DMS79 (cell line): ENCODE results near the gene BOLL.
A peak's percentile ranks its signal among the peaks of the same experiment; 100 is the strongest.
"Not testable (repeated sequence)": the region's sequence is repeated elsewhere in the genome, so short reads cannot be mapped to it uniquely, and the experiment has no call there.

Experiments used
- DNase-seq: peaks from one replicate; lab custom pipeline; 2025; lab: John Stamatoyannopoulos, UW

The BOLL gene, protein sequence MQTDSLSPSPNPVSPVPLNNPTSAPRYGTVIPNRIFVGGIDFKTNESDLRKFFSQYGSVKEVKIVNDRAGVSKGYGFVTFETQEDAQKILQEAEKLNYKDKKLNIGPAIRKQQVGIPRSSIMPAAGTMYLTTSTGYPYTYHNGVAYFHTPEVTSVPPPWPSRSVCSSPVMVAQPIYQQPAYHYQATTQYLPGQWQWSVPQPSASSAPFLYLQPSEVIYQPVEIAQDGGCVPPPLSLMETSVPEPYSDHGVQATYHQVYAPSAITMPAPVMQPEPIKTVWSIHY

DNA sequence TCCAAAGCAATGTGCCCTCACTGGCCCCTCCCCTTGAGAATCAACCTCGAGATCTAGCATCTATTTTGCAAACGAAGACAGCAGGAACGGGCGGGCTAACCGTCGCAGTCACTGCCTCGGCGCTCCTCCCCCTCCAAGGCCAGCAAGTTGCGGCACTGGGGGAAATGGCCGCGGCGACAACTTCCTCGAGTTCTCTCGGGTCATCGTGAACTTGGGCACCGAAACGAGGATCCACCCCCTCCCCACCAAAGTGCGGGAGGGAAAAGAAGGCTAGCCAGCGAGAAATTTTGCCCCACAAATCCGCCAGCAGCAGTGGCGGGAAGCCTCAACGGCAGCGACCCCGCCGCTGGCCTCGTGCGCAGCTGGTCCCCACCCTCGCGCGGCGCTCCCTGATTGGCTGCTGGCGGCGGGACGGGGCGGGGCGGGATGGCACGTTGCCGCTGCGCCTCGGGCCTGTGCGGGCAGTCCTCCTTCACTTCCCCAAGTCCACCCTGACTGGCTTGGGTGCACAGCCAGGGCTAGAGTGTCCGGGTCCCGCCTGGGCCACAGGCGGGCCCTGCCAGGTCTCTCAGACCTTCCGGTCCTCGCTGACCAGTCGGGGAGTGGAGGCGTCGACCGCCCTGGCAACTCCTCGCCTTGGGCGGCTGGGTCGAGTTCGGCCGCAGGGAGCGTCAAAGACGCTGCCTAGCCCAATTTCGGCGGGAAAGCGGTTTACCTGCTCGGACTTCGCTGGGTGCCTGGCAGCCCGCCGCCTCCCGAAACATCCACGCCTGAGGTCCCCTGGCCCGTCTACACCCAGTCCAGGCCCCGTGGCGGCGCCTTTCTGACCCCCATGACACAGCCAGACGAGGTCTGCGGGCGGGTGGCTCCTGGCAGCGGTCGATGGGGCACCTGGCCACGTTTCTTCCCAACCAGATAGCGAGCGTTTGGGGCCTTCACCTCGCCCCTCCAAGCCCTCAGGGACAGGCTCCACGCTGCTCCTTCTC is at the start of gene BOLL:
BOLL (minus strand) TSS at position 364 of the 986 bp plus-strand sequence. CDS start 3,469 bp downstream, outside the sequence.
- DNase-seq = no peak

DNA sequence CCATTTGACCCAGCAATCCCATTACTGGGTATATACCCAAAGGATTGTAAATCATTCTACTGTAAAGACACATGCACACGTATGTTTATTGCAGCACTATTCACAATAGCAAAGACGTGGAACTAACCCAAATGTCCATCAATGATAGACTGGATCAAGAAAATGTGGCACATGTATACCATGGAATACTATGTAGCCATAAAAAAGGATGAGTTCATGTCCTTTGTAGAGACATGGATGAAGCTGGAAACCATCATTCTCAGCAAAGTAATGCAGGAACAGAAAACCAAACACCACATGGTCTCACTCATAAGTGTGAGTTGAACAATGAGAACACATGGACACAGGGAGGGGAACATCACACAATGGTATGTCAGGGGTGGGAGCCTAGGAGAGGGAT is 49.7 kb upstream of the BOLL start:
- DNase-seq = not testable (repeated sequence)

DNA sequence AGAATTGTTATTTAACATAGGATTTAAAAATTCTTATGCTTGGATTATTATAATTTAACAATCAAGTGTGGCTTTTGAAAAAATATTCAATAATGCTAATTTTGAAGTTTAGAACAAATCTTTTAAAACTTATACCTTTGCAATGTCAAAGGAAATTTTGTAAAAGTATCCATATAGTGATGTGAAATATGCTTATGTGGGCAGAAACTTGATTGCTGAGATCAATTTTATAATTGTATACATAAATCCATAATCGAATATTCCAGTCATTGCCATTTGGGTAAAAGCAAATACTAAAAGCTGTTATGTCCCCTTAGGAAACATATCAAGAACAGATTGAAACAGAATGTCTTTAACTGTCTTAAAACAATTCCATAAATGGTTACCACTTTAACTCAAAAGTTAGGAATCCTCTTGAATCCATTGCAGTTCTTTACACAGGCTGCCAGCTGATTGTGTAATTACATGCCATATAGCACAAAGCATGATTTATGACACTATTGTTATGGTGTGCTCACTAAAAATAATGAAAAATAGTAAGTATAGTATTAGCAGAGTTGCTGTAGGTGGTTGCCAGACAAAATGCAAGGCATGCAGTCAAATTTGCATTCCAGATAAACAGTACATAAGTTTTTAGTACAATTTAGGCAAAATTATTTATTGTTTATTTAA is 43.5 kb upstream of the BOLL start:
- DNase-seq = no peak

DNA sequence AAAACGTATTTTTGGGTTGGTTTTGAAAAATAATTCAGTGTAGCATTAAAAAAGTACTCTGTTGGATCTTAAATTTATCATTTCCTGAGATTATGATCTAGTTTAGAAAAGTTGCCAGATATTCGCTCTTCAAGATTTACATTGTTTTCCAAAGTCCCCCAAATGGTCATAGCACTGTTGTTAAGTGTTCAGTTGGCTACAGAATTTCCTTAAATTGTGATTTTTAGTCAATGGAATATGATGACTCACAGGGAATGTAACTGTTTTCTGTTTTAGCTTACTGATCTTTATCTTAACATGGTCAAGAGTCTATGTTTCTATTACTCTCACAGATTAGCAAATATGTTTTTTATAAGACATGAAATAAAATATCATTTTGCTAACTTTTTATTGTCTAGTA is 42.5 kb upstream of the BOLL start:
- no peak for DNase-seq

DNA sequence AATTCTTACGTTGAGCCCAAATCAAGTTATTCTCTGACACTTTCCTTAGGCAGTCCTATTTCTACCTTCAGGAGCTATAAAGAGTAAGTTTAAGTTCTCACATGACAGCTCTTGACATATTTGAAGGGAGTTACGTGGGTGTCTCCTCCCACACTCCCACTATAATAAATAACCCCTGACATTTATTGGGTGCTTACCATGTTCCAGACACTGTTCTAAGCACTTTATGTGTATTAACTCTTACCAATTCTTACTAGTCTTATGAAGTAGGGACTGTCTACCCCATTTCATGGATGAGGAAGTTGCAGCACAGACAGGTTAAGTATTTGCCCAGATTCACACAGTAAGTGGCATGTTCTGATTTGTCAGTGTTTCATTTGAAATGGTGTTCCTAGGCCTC is 37.2 kb upstream of the BOLL start:
- DNase-seq = no peak

DNA sequence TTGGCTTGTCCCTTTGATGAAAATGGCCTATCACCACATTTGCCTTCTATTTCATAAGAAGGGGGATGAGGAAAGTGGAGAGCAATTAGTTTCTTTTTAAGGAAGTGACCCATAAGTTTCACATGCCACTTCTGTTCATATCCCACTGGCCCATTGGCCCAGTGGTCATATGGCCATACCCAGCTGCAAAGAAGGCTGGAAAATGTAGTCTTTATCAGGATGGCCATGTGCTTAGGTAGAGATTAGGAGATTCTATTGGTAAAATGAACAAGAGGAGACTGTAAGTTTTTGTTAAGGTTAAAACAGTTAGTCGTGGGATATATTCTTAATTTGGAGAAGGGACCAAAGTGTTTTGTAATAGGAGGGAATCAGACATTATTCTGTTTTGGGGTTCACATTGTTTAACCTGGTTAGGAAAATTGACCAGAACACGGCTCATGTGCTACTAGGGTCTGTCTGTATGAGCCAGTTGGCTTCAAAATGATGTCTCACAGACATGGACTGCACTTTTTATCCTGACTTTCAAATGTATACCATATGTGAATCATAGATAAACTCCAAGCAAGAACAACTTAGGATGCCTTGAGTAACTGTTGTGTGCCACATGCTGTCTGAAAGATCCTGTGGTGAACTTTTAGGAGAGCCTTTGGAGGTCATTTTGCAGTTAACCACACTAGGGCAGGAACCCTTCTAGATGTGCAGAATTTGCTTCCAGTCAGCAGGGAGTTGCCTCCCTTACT is 36.6 kb upstream of the BOLL start:
- DNase-seq = no peak

DNA sequence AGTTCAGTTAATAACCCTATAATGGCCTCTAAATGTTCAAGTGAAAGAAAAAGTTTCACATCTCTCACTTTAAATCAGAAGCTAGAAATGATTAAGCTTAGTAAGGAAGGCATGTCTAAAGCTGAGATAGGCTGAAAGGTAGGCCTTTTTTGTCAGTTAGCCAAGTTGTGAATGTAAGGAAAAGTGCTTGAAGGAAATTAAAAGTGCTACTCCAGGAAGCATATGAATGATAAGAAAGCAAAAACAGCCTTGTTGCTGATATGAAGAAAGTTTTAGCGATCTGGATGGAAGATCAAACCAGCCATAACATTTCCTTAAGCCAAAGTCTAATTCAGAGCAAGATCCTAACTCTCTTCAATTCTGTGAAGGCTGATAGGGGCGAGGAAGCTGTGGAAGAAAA is 29.4 kb upstream of the BOLL start:
- no peak for DNase-seq

DNA sequence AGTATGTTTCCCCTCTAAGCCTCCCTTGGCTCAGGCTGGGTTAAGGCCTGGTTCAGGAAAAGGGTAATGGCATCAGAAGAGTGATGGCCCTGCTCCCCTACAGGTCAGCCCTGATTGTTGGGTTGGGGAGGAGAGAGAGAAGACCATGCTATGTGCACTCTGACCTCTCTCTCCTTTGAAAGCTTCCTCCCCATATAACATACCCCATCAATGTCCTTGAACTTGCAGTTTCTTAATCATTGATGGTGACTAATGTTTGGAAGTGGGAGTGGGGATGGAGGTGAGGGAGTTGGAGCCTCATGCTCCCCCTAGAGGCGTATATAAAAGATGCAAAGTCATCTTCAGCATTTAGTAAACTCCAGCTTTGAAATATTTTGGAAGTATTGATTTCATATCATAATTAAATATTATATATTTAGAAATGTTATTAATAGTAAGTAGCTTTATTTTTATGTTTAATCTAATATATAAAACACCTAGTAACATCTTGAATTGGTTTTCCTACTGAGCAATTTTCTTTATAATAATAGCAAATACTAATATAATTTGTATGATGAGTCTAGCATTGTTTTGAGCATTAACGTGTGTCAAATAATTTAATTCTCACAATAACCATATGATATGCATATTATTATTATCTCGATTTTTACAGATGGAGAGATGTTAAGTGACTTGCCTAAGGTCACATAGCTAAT is 28.1 kb upstream of the BOLL start:
- no peak for DNase-seq

DNA sequence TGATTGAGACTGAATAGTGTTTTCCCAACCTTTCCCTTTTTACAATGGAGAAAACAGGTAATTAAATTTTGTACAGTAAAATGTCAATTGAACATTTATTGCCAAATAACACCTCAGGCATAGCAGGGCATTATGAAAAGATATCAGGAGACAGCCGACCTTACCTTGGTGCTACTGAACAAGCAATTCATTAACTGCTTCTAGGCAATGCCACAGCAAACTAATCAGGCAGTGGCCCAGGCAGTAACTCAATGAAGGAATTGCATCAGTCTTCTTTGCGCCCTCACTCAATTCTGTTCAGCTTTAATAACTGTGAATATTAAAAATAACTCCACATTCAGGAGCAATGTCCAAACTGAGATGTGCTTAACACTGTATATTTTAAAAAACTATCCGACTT is 25.4 kb upstream of the BOLL start:
- DNase-seq = no peak

DNA sequence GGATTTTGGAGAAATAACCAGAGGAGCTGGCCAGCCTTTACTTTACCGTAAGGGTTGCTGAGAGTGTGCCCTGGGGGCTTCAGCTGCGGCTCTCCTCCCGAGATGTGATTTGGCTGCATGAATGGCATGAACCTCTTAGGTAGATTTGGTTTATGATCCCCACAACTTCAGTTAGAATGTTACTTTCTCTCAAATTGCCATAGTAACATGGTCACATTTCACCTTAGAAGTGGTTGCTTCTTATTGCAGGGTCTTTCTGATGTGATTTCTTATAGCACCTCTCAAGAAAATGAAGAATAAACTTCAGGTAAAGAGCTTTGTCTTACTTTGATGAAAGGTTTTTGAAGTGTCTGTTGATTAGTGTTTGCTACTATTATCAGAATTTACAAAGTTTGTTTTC is 24.9 kb upstream of the BOLL start:
- no peak for DNase-seq

DNA sequence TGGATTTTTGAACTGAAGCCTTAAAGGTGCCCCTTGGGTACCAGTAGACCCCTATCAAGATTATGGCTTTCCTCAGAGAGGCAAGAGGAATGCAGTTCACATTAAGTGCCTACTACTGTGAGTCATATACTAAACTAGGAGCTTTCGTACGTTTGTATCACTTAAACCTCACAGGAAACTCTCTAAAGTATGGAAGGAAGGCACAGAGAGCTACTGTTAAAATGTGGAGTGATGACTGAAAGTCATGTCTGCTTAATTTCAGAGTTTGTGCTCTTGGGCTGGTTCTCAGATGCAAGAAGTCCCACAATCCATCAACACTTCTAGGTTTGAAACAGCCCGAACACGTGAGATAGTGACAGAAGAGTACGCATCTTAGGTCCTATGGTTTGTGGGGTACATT is 23.9 kb upstream of the BOLL start:
- DNase-seq = no peak

DNA sequence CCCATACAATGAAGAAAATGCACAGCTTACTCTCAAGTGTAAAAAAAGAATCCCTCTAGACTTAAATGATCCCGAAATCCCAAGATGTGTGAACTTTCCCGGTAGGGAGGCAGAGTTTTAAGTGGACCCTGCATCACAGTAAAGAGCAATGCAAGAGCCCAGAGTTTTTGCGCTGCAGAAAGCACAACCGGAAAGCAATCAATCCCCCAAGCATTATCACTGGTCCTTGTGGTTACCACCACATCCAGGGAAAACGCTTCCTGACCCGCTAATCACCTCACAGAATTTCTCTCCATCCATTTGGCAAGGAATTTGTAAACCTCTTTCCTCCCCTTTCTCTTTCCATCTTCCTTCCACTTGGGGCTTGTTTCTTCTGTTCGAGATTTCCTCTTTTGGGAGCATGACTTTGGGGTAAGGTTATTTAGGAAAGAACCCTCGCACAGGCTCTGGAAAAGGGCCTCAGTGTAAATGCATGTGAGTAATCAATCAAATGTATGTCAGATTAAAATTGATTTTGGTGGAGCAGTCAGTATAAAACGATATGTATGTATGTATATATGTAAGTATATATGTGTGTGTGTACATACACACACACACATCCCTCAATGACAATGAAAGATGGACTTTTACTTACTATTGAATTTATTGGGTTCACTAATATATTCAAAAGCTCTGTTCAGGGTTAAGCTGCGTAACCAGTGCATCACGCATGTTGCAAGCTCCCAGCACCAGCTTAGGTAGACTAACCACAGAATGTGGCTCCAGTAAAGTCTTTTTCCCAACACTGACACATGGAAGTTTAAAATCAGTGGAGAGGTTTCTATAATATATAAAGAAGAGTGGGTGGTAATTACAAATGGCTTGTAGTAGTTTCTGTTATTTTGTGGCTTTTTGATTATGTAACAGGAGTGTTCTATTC is 20.9 kb upstream of the BOLL start:
- DNase-seq = no peak

DNA sequence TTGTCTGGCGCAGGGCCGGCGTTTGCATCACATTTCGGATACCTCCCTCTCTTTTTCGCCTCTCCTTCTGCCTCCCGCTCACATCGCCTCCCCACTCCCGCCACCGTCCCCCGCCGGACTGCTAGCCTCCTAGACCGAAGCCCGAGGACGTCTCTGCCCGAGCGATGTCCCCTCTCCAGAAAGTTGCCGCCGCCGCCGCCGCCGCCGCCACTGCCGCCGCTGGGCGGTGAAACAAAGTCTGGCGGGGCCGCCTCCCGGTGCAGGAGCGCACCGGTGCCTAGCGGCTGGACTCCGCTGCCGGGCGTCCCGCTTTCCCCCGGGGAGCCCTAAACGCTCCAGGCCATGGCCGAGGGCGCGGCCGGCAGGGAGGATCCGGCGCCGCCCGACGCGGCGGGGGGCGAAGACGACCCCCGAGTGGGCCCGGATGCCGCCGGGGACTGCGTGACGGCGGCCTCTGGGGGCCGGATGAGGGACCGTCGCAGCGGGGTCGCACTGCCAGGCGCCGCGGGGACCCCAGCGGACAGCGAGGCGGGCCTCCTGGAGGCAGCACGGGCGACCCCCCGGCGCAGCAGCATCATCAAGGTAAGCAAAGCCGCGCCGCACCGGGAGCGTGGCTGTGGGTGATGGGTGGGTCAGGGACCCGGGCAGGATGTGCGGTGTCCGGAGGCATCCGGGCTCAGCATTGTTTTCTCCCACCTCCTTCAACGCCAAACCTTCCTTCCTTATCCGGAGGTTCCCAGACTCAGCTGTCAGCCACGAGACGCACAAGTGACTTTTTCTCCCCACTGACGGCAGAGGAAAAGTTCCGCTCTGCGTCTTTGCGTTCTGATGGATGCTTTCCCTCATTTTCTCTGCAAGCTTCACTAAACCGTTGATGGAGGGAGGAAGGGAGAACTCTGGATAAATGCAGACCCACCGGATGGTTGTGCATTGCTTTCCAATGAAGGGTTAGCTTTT is 19.9 kb upstream of the BOLL start:
- no peak for DNase-seq

DNA sequence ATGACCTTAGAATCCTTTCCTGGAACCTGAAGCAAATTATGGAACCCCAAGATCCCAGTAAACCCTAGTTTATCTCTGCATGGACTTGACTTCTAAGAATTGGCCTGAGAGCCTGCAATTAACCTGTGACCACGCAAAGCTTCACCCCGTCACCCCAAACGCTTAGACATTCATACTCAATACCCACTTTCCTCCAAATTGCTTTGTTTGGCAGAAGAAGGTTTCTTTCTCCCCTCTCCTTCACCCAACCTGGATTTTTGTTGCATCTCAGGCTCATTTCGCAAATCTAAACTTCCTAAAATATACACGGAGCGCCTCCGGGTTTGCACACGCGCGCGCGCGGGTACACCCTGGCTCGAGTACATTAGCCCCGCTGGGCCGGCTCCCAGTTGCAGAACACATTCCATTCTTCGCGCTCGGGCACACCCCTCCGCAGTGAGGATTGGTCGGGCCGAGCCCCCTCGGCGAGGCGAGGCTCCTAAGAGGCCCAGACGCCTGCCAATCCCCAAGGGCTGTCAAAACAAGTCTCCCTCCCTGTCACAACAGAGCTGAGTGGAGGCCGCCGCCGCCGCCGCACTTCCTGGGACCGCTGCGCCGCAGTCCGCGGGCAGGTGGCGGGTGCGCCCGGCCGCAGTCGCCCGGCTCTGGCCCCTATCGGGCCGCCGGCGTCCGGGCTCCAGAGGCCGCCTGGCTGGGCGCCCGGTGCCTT is 19.1 kb upstream of the BOLL start, which contains the start of gene PLCL1:
PLCL1 (plus strand) TSS at position 545 of the 709 bp plus-strand sequence.
- peak; percentile 45 for DNase-seq

DNA sequence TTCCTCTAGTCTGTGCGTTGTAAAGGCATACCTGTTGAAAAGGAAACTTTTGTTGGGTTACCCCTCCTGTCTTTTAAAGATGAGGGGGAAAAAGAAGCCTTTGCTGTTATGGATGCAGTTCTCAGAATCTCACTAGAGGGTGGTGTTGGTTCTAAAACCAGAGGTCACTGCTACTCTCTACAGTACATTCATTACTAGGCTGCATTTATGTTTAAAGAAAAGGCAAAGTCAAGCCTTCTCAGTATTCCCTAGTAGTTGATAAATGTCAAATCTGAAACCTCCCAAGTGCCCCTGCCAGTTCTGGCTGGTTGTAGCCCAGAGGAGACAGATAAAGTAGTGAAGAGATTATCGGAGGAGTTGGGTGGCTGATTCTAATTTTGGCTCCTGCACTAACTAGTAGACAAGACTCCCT is 17.9 kb upstream of the BOLL start:
- no peak for DNase-seq

DNA sequence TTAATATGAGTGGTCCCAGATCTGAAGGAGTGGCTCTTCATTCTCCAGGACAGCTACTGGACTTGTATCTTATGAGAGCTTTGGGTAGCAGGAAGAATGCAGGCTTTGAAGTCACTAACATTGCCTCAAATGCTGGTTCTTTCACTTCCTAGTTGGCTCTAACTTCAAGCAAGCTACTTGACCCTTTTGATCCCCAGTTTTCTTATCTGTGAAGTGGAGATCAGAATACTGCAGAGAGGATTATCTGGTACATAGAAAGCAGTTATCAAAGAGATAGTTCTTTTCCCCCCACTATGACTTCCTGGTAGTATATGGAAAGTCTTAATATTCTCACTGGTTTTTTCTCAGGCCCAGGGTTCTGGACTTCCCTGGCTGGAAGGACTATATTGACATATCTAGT is 15.9 kb upstream of the BOLL start:
- no peak for DNase-seq

DNA sequence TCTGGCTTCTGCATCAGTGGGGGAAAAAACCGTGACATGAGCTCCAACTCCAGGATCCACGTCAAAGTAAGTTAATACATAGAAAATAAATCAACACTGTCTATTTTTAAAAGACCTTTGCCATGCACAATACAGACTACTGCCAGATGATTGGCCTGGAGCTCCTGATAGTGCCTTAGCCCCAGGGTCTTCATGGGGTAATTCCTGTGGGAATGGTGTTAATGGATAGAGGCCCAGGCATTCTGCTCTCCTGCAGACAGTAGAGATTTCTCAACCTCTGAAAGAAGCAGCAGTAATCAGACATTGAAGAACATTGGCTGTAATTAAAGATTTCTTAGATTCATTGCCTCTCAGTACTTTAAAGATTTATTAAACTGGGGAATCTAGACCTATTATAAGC is 15.0 kb upstream of the BOLL start:
- no peak for DNase-seq

DNA sequence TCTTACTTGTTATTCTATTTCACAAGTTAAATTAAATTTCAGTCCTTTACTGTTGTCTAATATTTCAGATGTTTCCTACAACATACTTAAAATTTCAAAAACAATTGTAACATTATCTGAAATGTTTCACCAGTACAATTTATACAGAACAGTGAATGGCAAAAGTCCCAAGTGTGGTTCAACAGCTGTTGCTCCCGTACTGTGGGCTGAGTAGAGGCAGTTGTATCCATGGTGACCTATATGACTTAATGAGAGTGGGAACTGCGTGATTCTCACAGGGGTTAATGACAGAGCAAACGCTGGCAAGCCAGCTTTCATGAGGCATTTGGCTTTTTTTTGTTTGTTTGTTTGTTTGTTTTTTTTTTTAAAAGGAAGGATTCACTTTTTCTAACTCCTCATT is 13.9 kb upstream of the BOLL start:
- DNase-seq = no peak
